ENCODE measurements around the gene SUSD3. TPM values are rescaled to one million over a fixed set of nuclear protein-coding genes. Genes with fewer than 3 reads are reported as not detected.

The SUSD3 gene
- total RNA-seq, 1 experiment from 2014 or later: 5.0 TPM

- Histone ChIP-seq H3K4me3 (ENCODE audit: low read depth in 2 of 2, low read length in 2 of 2) (no peak overlapping the region), H3K27ac (ENCODE audit: low read length) (no peak overlapping the region), H3K36me3 (ENCODE audit: control insufficient read depth, insufficient read depth, low read length) (no peaks in the 10 kb centered on the region), H3K27me3 (ENCODE audit: control insufficient read depth, insufficient read depth, low read length) (no peaks in the 10 kb centered on the region), H3K4me1 (ENCODE audit: control insufficient read depth, insufficient read depth, low read length) (no peaks in the 10 kb centered on the region), H3K9me3 (ENCODE audit: control insufficient read depth, insufficient read depth, low read depth, low read length) (no peaks in the 10 kb centered on the region)
- no peak for DNase-seq (ENCODE audit: low read depth, low spot score)
- ChIA-PET POLR2A (no interaction called here), CTCF (no interaction called here)
- intact Hi-C loops (cut with micrococcal nuclease; ENCODE audit: unreplicated experiment): no loop called here
- no peak for ATAC-seq
- TF ChIP-seq SIN3A (IDR thresholded peaks at IDR 0.05; ENCODE audit: borderline replicate concordance, insufficient read depth, low read depth, low read length) (no peak), REST (IDR thresholded peaks at IDR 0.05; ENCODE audit: insufficient read depth in 1 of 2, low read depth in 2 of 2, low read length in 1 of 2) (no peak), TCF7L2 (IDR thresholded peaks at IDR 0.05; ENCODE audit: low read depth, low read length) (no peak), CTCF (IDR thresholded peaks at IDR 0.05) (no peak), POLR2AphosphoS5 (IDR thresholded peaks at IDR 0.05; ENCODE audit: low read depth, low read length) (no peak)
- in situ Hi-C loops (cut with HindIII; ENCODE audit: low pct_unique_long_range_greater_than_20kb, low sequenced_read_pairs): no loop called here
- BruUV-seq (replicated peaks): no TSS peak
Measured at GRCh38 chr9:93031629-93032430, 26.7 kb upstream of the SUSD3 start.

- Histone ChIP-seq H3K4me1 (ENCODE audit: control insufficient read depth, insufficient read depth, low read length) (no peaks in the 10 kb centered on the region), H3K27ac (ENCODE audit: low read length) (no peak overlapping the region), H3K27me3 (ENCODE audit: control insufficient read depth, insufficient read depth, low read length) (no peaks in the 10 kb centered on the region), H3K36me3 (ENCODE audit: control insufficient read depth, insufficient read depth, low read length) (no peaks in the 10 kb centered on the region), H3K9me3 (ENCODE audit: control insufficient read depth, insufficient read depth, low read depth, low read length) (no peaks in the 10 kb centered on the region), H3K4me3 (ENCODE audit: low read depth in 2 of 2, low read length in 2 of 2) (no peak overlapping the region)
- TF ChIP-seq CTCF (IDR thresholded peaks at IDR 0.05): no peak
- TF ChIP-seq POLR2AphosphoS5 (IDR thresholded peaks at IDR 0.05; ENCODE audit: low read depth, low read length): no peak
- no peak for TF ChIP-seq REST (IDR thresholded peaks at IDR 0.05; ENCODE audit: insufficient read depth in 1 of 2, low read depth in 2 of 2, low read length in 1 of 2)
- no peak for TF ChIP-seq TCF7L2 (IDR thresholded peaks at IDR 0.05; ENCODE audit: low read depth, low read length)
- intact Hi-C loops (cut with micrococcal nuclease; ENCODE audit: unreplicated experiment): no loop called here
- in situ Hi-C loops (cut with HindIII; ENCODE audit: low pct_unique_long_range_greater_than_20kb, low sequenced_read_pairs): no loop called here
- DNase-seq (ENCODE audit: low read depth, low spot score) (no peak), ATAC-seq (no peak)
- CTCF ChIA-PET: no interaction called here
- POLR2A ChIA-PET: no interaction called here
- no TSS peak for BruUV-seq (replicated peaks)
Measured at GRCh38 chr9:93032545-93032944, 26.0 kb upstream of the SUSD3 start.
